PC-9 (cell line): ENCODE results near the gene ZSWIM5.

Source experiments
- EZH2 ChIP-seq: fragments of 200-600 bp; sonication (generic); IDR thresholded peaks from 2 replicates; pipeline ENCODE4 v1.8.0; 2017; ENCODE audit warnings: antibody characterized with exemption, low read depth
- TF ChIP-seq, protein P1 (sequence below): fragments of 200-600 bp; sonication (generic); conservative IDR thresholded peaks from 2 replicates; pipeline ENCODE4 v1.6.1; 2017; ENCODE audit warnings: mixed run types, antibody characterized with exemption, mild to moderate bottlenecking, moderate library complexity

DNA sequence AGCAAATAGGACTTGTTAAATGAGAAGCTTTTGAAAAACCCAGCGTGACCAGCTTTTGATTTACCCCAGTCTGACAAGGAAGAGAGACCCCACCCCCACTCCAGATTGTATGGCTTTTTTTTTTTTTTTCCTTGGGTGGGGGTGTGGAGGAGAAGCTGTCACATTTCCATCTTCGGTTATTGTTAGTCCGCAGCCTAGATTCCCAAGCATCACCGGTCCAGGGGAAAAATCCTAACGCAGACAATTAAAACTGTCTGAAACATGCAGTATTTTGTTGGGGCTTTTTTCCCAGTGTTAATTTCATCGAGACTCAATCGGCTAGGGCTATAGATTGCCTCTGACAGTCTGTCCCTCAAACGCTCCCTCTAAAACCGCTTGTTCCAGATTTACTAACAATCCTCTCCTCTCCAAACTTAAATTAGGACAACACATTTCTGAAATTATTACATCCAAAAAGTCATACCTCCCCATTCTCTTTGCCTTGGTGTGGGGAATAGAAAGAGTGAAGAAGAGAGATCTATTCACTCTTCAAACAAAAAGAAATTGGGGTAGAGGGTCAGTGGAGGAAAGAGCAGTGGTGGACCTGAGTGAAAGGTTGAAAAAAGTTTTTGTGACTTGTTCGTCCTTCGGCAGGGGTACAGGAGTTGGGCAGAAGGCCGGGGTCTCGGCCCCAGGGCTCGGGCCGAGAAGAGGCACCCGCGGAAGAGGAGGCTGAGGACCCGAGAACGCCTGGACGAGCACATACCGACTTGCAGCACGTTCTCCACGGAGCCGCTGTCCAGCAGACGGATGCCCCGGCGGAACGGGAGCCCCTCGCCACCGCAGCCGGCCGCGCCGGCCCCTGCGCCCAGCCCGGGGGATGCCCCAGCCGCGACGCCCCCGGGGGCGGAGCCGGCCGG lies 1.1 kb downstream of the ZSWIM5 start:
- no peak for TF ChIP-seq EZH2
- TF ChIP-seq, protein P1, sequence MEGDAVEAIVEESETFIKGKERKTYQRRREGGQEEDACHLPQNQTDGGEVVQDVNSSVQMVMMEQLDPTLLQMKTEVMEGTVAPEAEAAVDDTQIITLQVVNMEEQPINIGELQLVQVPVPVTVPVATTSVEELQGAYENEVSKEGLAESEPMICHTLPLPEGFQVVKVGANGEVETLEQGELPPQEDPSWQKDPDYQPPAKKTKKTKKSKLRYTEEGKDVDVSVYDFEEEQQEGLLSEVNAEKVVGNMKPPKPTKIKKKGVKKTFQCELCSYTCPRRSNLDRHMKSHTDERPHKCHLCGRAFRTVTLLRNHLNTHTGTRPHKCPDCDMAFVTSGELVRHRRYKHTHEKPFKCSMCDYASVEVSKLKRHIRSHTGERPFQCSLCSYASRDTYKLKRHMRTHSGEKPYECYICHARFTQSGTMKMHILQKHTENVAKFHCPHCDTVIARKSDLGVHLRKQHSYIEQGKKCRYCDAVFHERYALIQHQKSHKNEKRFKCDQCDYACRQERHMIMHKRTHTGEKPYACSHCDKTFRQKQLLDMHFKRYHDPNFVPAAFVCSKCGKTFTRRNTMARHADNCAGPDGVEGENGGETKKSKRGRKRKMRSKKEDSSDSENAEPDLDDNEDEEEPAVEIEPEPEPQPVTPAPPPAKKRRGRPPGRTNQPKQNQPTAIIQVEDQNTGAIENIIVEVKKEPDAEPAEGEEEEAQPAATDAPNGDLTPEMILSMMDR: no peak
